ENCODE data around the gene EIF4EBP2. TPM values are rescaled to one million over a fixed set of nuclear protein-coding genes. Genes with fewer than 3 reads are reported as not detected.

Gene EIF4EBP2
- total RNA-seq, 1 experiment from 2014 or later, result 112 TPM

- no peak overlapping the region for H3K27ac Mint-ChIP-seq
- H3K4me1 Mint-ChIP-seq, result peaks cover 13% of the 10 kb centered on the region
- CTCF ChIA-PET, result interaction anchor here (0.6 to 2.1 kb wide), 6 partner anchors 10 to 137 kb away, joined by 3 to 13 read pairs (median 6); no protein-coding TSS in a partner anchor
- H3K36me3 Mint-ChIP-seq, result 0 out of 2 replicates have a peak, but pooled peaks cover 5% of the 10 kb centered on the region
- ATAC-seq (no peak), DNase-seq (ENCODE audit: low spot score) (no peak)
- H3K27me3 Mint-ChIP-seq (ENCODE audit: low read depth), result no peaks in the 10 kb centered on the region
- no peak overlapping the region for H3K4me3 Mint-ChIP-seq
- TF ChIP-seq ATF3 (CRISPR knock-in tag; conservative IDR thresholded peaks at IDR 0.05) (no peak), CDX4 (CRISPR knock-in tag; IDR thresholded peaks at IDR 0.05; ENCODE audit: borderline replicate concordance) (no peak), GTF2I (CRISPR knock-in tag; conservative IDR thresholded peaks at IDR 0.05) (no peak), IRF2 (CRISPR knock-in tag; IDR thresholded peaks at IDR 0.05; ENCODE audit: borderline replicate concordance, low read depth) (no peak), ATF1 (CRISPR knock-in tag; IDR thresholded peaks at IDR 0.05) (no peak), PRRX2 (CRISPR knock-in tag; IDR thresholded peaks at IDR 0.05) (no peak), GABPB1 (CRISPR knock-in tag; IDR thresholded peaks at IDR 0.05) (no peak), ZBTB43 (CRISPR knock-in tag; IDR thresholded peaks at IDR 0.05) (no peak)
- no peaks in the 10 kb centered on the region for H3K9me3 Mint-ChIP-seq
- POLR2A ChIA-PET, result no interaction called here
Observed at GRCh38 chr10:70359017-70359550, 44.9 kb upstream of the EIF4EBP2 start.

- no peak for DNase-seq (ENCODE audit: low spot score)
- H3K4me3 Mint-ChIP-seq, result no peak overlapping the region
- no peaks in the 10 kb centered on the region for H3K9me3 Mint-ChIP-seq
- CTCF ChIA-PET, result interaction anchor here (1.0 to 2.5 kb wide), 8 partner anchors 19 to 214 kb away, joined by 3 to 14 read pairs (median 6); partner anchors contain the start of gene TYSND1
- no peaks in the 10 kb centered on the region for H3K27me3 Mint-ChIP-seq (ENCODE audit: low read depth)
- no peak for ATAC-seq
- POLR2A ChIA-PET, result no interaction called here
- 0 out of 2 replicates have a peak, but pooled peaks cover 5% of the 10 kb centered on the region for H3K36me3 Mint-ChIP-seq
- peaks cover 19% of the 10 kb centered on the region for H3K4me1 Mint-ChIP-seq
- TF ChIP-seq E2F5 (CRISPR knock-in tag; IDR thresholded peaks at IDR 0.05) (no peak), SMAD4 (CRISPR knock-in tag; IDR thresholded peaks at IDR 0.05) (no peak), SMAD3 (CRISPR knock-in tag; IDR thresholded peaks at IDR 0.05; ENCODE audit: borderline replicate concordance) (no peak), FOXP4 (CRISPR knock-in tag; IDR thresholded peaks at IDR 0.05) (no peak)
- no peak overlapping the region for H3K27ac Mint-ChIP-seq
Observed at GRCh38 chr10:70360215-70360614, 43.7 kb upstream of the EIF4EBP2 start.

- H3K36me3 Mint-ChIP-seq, result 0 out of 2 replicates have a peak, but pooled peaks cover 5% of the 10 kb centered on the region
- CTCF ChIA-PET, result interaction anchor here (0.8 to 2.5 kb wide), 3 partner anchors 95 to 141 kb away, joined by 3 to 14 read pairs (median 3); no protein-coding TSS in a partner anchor
- H3K4me3 Mint-ChIP-seq, result no peak overlapping the region
- H3K27ac Mint-ChIP-seq, result no peak overlapping the region
- DNase-seq (ENCODE audit: low spot score) (no peak), ATAC-seq (no peak)
- peaks cover 12% of the 10 kb centered on the region for H3K4me1 Mint-ChIP-seq
- no peaks in the 10 kb centered on the region for H3K27me3 Mint-ChIP-seq (ENCODE audit: low read depth)
- TF ChIP-seq ZNF671 (CRISPR knock-in tag; IDR thresholded peaks at IDR 0.05), result no peak
- TF ChIP-seq NFATC4 (CRISPR knock-in tag; IDR thresholded peaks at IDR 0.05), result no peak
- no peak for TF ChIP-seq CBFB (CRISPR knock-in tag; IDR thresholded peaks at IDR 0.05; ENCODE audit: low read depth)
- TF ChIP-seq ZBTB21 (CRISPR knock-in tag; IDR thresholded peaks at IDR 0.05; ENCODE audit: borderline replicate concordance), result no peak
- TF ChIP-seq TEAD1 (CRISPR knock-in tag; IDR thresholded peaks at IDR 0.05), result no peak
- TF ChIP-seq MXD4 (CRISPR knock-in tag; IDR thresholded peaks at IDR 0.05; ENCODE audit: borderline replicate concordance), result no peak
- no peak for TF ChIP-seq HMGA2 (CRISPR knock-in tag; IDR thresholded peaks at IDR 0.05)
- TF ChIP-seq MLX (CRISPR knock-in tag; IDR thresholded peaks at IDR 0.05), result no peak
- TF ChIP-seq ZNF263 (CRISPR knock-in tag; IDR thresholded peaks at IDR 0.05; ENCODE audit: low read depth), result no peak
- TF ChIP-seq ZNF138 (CRISPR knock-in tag; conservative IDR thresholded peaks at IDR 0.05), result no peak
- H3K9me3 Mint-ChIP-seq, result no peaks in the 10 kb centered on the region
- POLR2A ChIA-PET, result no interaction called here
Observed at GRCh38 chr10:70362328-70362727, 41.6 kb upstream of the EIF4EBP2 start.
